ENCODE data around the gene TNFSF4. TPM values are rescaled to one million over a fixed set of nuclear protein-coding genes. Genes with fewer than 3 reads are reported as not detected.

TNFSF4 gene
- total and polyA plus RNA-seq, 2 donors (not counting 1 experiment from before 2014, with no cell fraction given), result 3.3 to 20.9 TPM

DNA sequence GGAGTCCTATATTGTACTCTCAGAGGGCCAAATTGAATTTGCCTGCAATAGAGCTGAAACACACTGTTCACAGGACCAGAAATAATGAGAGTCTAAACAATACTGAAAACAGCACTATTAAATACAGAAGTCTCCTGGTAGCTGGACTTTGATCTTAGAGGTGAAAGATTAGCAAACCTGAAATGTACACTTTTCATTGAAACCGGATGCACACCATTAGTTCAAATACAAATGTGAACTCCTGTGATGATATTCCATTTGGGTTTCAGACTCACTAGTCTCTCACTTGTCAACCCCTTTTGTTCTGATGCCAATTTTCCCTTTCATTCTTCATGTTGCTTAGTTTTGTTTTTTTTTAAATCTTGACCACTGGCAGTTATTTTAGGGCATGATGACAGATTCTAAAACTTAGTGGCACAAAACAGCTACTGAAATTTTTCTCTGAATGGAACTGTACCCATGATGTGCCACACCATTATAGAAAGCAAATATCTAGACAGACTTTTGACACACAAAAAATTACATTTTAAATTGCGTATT lies 5.9 kb upstream of the TNFSF4 start:
- no peak overlapping the region for H3K27ac ChIP-seq (ENCODE audit: insufficient read depth, low read length)
- H2AFZ ChIP-seq (ENCODE audit: low read length), result no peak overlapping the region
- no peaks in the 10 kb centered on the region for H3K36me3 ChIP-seq (ENCODE audit: control insufficient read depth, insufficient read depth, low read length)
- H4K20me1 ChIP-seq (ENCODE audit: control insufficient read depth, extremely low read depth, insufficient read depth, low read length), result no peaks in the 10 kb centered on the region
- no peaks in the 10 kb centered on the region for H3K27me3 ChIP-seq (ENCODE audit: control insufficient read depth, insufficient read depth, low read length)
- no peak overlapping the region for H3K4me2 ChIP-seq (ENCODE audit: extremely low read depth, insufficient read depth, low read length)
- no peaks in the 10 kb centered on the region for H3K79me2 ChIP-seq (ENCODE audit: control insufficient read depth, insufficient read depth, low read length)
- no peak overlapping the region for H3K4me3 ChIP-seq (replicated peaks in 1 of 4; ENCODE audit: control extremely low read depth in 1 of 4, insufficient read depth in 1 of 4, low read depth in 3 of 4, low read length in 4 of 4)
- no peaks in the 10 kb centered on the region for H3K9me3 ChIP-seq (ENCODE audit: control insufficient read depth, insufficient read depth, low read depth, low read length)
- H3K4me1 ChIP-seq (ENCODE audit: control insufficient read depth, extremely low read depth, insufficient read depth, low read length), result no peaks in the 10 kb centered on the region
- no peak overlapping the region for H3K9ac ChIP-seq (ENCODE audit: insufficient read depth, low read length)
- no peak for TF ChIP-seq EZH2 (IDR thresholded peaks at IDR 0.05; ENCODE audit: low read length, missing control alignments)
- TF ChIP-seq, protein P1, sequence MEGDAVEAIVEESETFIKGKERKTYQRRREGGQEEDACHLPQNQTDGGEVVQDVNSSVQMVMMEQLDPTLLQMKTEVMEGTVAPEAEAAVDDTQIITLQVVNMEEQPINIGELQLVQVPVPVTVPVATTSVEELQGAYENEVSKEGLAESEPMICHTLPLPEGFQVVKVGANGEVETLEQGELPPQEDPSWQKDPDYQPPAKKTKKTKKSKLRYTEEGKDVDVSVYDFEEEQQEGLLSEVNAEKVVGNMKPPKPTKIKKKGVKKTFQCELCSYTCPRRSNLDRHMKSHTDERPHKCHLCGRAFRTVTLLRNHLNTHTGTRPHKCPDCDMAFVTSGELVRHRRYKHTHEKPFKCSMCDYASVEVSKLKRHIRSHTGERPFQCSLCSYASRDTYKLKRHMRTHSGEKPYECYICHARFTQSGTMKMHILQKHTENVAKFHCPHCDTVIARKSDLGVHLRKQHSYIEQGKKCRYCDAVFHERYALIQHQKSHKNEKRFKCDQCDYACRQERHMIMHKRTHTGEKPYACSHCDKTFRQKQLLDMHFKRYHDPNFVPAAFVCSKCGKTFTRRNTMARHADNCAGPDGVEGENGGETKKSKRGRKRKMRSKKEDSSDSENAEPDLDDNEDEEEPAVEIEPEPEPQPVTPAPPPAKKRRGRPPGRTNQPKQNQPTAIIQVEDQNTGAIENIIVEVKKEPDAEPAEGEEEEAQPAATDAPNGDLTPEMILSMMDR (conservative IDR thresholded peaks at IDR 0.05 in 1 of 2, IDR thresholded peaks at IDR 0.05 in 1 of 2; ENCODE audit: low read depth in 1 of 2, low read length in 2 of 2), result no peak
- no peak for DNase-seq (ENCODE audit: low read depth in 2 of 2)

DNA sequence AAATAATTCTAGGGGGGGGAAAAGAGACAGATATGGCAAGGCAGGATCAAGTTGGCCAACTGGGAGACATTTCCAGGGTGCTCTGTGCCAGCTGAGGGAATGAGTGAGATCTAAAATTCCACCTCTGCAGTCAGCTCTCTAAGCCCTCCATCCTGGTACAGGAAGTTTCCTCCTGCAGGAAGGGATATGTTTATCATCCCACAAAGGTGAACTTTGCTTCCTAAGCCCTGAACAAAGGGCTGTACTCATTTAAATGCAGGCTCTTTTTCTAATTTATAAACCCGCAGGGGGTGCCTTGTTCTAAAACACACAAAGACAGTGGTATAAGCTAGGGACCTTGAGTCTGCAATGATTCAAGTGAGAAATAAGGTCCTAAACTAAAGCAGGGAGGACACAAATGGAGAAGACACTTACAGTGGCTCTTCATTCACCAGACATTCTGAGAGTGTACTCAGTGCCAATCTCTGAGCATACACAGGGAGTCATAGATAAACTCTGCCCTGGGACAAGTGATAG lies 3.6 kb upstream of the TNFSF4 start:
- Histone ChIP-seq H3K27ac (ENCODE audit: insufficient read depth, low read length) (no peak overlapping the region), H3K4me3 (replicated peaks in 1 of 4; ENCODE audit: control extremely low read depth in 1 of 4, insufficient read depth in 1 of 4, low read depth in 3 of 4, low read length in 4 of 4) (no peak overlapping the region), H3K4me1 (ENCODE audit: control insufficient read depth, extremely low read depth, insufficient read depth, low read length) (peaks cover under 1% of the 10 kb centered on the region), H3K9me3 (ENCODE audit: control insufficient read depth, insufficient read depth, low read depth, low read length) (no peaks in the 10 kb centered on the region), H3K36me3 (ENCODE audit: control insufficient read depth, insufficient read depth, low read length) (no peaks in the 10 kb centered on the region), H3K27me3 (ENCODE audit: control insufficient read depth, insufficient read depth, low read length) (no peaks in the 10 kb centered on the region), H3K79me2 (ENCODE audit: control insufficient read depth, insufficient read depth, low read length) (no peaks in the 10 kb centered on the region), H4K20me1 (ENCODE audit: control insufficient read depth, extremely low read depth, insufficient read depth, low read length) (no peaks in the 10 kb centered on the region), H2AFZ (ENCODE audit: low read length) (no peak overlapping the region), H3K9ac (ENCODE audit: insufficient read depth, low read length) (no peak overlapping the region), H3K4me2 (ENCODE audit: extremely low read depth, insufficient read depth, low read length) (no peak overlapping the region)
- TF ChIP-seq, protein P1 (conservative IDR thresholded peaks at IDR 0.05 in 1 of 2, IDR thresholded peaks at IDR 0.05 in 1 of 2; ENCODE audit: low read depth in 1 of 2, low read length in 2 of 2), result no peak
- TF ChIP-seq EZH2 (IDR thresholded peaks at IDR 0.05; ENCODE audit: low read length, missing control alignments), result no peak
- DNase-seq (ENCODE audit: low read depth in 2 of 2), result no peak

DNA sequence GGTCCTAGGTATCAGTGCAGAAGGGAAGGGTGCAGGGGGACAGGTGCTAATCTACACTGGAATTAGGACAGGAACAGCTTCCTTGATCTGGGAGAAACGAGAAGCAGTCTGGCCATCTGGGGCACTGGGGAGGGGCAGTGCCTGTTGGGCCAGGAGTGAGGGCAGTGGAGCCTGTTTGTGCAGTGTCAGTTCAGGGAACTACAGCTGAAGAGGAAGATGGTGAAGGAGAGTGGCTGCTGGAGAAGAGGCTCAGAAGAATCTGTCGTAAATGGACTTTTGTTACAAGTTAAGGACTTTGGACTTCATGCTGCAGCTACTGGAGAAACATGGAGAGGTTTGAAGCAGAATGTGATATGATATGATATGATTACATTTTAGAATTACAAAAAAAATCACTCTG lies 3.2 kb upstream of the TNFSF4 start:
- no peak for TF ChIP-seq EZH2 (IDR thresholded peaks at IDR 0.05; ENCODE audit: low read length, missing control alignments)
- TF ChIP-seq, protein P1 (conservative IDR thresholded peaks at IDR 0.05 in 1 of 2, IDR thresholded peaks at IDR 0.05 in 1 of 2; ENCODE audit: low read depth in 1 of 2, low read length in 2 of 2), result no peak
- no peak overlapping the region for H3K4me2 ChIP-seq (ENCODE audit: extremely low read depth, insufficient read depth, low read length)
- H3K4me1 ChIP-seq (ENCODE audit: control insufficient read depth, extremely low read depth, insufficient read depth, low read length), result peaks cover 3% of the 10 kb centered on the region
- H4K20me1 ChIP-seq (ENCODE audit: control insufficient read depth, extremely low read depth, insufficient read depth, low read length), result no peaks in the 10 kb centered on the region
- H3K79me2 ChIP-seq (ENCODE audit: control insufficient read depth, insufficient read depth, low read length), result no peaks in the 10 kb centered on the region
- H3K9me3 ChIP-seq (ENCODE audit: control insufficient read depth, insufficient read depth, low read depth, low read length), result no peaks in the 10 kb centered on the region
- no peak overlapping the region for H3K4me3 ChIP-seq (replicated peaks in 1 of 4; ENCODE audit: control extremely low read depth in 1 of 4, insufficient read depth in 1 of 4, low read depth in 3 of 4, low read length in 4 of 4)
- H3K36me3 ChIP-seq (ENCODE audit: control insufficient read depth, insufficient read depth, low read length), result no peaks in the 10 kb centered on the region
- no peak for DNase-seq (ENCODE audit: low read depth in 2 of 2)
- no peak overlapping the region for H3K9ac ChIP-seq (ENCODE audit: insufficient read depth, low read length)
- H2AFZ ChIP-seq (ENCODE audit: low read length), result no peak overlapping the region
- H3K27ac ChIP-seq (ENCODE audit: insufficient read depth, low read length), result no peak overlapping the region
- H3K27me3 ChIP-seq (ENCODE audit: control insufficient read depth, insufficient read depth, low read length), result no peaks in the 10 kb centered on the region

All from fibroblast of lung (primary cell).